Measurements from ENCODE around the gene EEF1A2.

The EEF1A2 gene

DNA sequence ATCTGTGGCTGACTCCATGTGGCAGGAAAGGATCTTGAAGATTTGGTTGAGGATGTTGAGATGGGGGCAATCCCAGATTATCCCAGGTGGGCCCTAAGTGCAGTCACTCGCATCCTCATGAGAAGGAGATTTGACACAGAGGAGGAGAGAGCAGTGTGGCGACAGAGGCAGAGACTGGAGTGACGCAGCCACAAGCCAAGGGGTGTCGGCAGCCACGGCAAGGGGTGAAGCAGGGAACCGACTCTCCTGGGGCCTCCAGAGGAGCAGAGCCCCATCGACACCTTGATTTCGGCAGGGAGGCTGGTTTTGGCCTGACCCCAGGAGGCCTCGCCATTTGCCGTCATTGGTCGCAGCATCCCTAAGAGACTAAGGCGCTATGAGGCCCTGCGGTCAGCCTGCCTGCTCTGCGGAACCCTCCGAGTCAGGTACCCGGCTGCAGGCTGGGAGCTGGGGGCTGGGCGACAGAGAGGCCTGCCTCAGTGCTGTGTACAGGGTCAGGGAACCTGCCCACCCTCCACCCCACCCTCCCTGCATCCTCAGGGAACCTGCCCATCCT lies 12.5 kb downstream of the EEF1A2 start:
- Histone ChIP-seq H3K79me2 (ENCODE audit: insufficient read depth, low read length) (no peaks in the 10 kb centered on the region), H3K4me2 (ENCODE audit: insufficient read depth, low read length) (no peak overlapping the region), H3K36me3 (ENCODE audit: insufficient read depth, low read length) (no peaks in the 10 kb centered on the region), H3K27ac (ENCODE audit: low read length) (no peak overlapping the region), H3K4me1 (ENCODE audit: insufficient read depth, low read length) (no peaks in the 10 kb centered on the region), H3K9me3 (ENCODE audit: insufficient read depth, low read length, severe bottlenecking) (no peaks in the 10 kb centered on the region), H3K27me3 (ENCODE audit: insufficient read depth, low read length, poor library complexity) (no peaks in the 10 kb centered on the region), H3K9ac (ENCODE audit: low read depth, low read length) (no peak overlapping the region), H4K20me1 (ENCODE audit: insufficient read depth, low read length) (peaks cover 5% of the 10 kb centered on the region), H3K4me3 (ENCODE audit: low read depth in 1 of 2, low read length in 2 of 2) (no peak overlapping the region), H2AFZ (ENCODE audit: low read depth, low read length) (no peak overlapping the region)
- TF ChIP-seq, protein P1, sequence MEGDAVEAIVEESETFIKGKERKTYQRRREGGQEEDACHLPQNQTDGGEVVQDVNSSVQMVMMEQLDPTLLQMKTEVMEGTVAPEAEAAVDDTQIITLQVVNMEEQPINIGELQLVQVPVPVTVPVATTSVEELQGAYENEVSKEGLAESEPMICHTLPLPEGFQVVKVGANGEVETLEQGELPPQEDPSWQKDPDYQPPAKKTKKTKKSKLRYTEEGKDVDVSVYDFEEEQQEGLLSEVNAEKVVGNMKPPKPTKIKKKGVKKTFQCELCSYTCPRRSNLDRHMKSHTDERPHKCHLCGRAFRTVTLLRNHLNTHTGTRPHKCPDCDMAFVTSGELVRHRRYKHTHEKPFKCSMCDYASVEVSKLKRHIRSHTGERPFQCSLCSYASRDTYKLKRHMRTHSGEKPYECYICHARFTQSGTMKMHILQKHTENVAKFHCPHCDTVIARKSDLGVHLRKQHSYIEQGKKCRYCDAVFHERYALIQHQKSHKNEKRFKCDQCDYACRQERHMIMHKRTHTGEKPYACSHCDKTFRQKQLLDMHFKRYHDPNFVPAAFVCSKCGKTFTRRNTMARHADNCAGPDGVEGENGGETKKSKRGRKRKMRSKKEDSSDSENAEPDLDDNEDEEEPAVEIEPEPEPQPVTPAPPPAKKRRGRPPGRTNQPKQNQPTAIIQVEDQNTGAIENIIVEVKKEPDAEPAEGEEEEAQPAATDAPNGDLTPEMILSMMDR (IDR thresholded peaks at IDR 0.05; ENCODE audit: borderline replicate concordance, extremely low read depth, low read length, poor library complexity, severe bottlenecking): no peak
- TF ChIP-seq EZH2 (IDR thresholded peaks at IDR 0.05; ENCODE audit: borderline replicate concordance, low read depth, low read length, severe bottlenecking): no peak
- ATAC-seq (ENCODE audit: insufficient read depth, low read depth) (no peak), DNase-seq (no peak)

DNA sequence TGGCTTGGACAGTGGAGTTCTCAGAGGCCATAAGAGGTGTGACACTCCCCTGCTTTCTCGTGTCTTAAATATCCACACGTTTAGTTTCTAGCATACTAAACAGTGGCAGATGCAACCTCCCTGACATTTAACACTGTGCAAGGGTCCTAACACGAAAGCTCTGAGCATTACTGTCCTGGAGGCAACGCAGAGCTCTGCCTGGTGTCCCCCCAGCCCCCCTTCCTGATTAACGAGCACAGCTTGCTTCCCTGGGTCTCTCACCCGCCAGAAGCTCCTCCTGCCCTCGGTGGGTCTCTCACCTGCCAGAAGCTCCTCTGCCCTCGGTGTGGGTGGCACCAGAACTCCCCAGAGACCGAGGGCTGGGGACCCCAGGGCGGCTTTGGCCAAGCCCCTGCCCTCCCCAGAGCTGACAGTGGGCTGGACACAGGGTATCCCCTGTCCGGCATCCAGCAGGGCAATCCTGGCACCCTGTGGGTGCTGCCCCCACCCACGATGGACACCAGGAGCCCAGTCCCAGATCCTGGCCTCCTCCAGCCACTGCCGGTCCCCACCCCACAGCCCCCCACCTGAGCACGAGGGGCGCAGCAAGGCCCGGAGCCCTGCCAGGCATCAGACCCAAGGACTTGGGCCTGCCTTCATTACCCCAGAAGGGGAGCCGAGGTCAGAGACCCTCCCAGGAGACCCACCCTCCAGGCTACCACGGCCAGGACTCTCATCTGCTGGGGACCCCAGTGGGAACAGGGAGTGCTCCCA lies 14.1 kb downstream of the EEF1A2 start:
- H3K4me2 ChIP-seq (ENCODE audit: insufficient read depth, low read length): no peak overlapping the region

DNA sequence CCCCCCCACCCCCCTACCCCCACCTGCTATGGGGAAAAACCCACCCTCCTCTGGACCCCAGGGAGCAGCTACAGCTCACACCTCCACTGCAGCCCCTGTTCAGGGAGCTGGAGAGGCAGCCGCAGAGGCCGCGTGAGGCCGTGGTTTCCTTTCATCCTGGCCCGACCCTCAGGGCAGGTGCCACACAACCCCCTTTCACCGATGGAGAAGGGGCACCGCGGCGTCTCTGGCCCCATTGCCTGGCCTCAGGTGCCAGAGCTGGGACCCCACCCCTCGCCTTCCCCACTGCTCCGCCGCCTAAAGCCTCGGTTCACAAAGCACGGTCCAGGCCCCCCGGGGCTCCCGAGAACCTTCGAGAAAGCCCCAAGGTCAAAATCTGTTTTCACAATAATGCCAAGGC lies 14.6 kb downstream of the EEF1A2 start:
- Histone ChIP-seq H4K20me1 (ENCODE audit: insufficient read depth, low read length) (peaks cover 5% of the 10 kb centered on the region; the same call in 1 of the 2 replicates), H2AFZ (ENCODE audit: low read depth, low read length) (no peak overlapping the region), H3K9ac (ENCODE audit: low read depth, low read length) (no peak overlapping the region), H3K27ac (ENCODE audit: low read length) (no peak overlapping the region), H3K4me2 (ENCODE audit: insufficient read depth, low read length) (no peak overlapping the region), H3K4me1 (ENCODE audit: insufficient read depth, low read length) (no peaks in the 10 kb centered on the region), H3K36me3 (ENCODE audit: insufficient read depth, low read length) (no peaks in the 10 kb centered on the region), H3K27me3 (ENCODE audit: insufficient read depth, low read length, poor library complexity) (no peaks in the 10 kb centered on the region), H3K79me2 (ENCODE audit: insufficient read depth, low read length) (no peaks in the 10 kb centered on the region), H3K9me3 (ENCODE audit: insufficient read depth, low read length, severe bottlenecking) (no peaks in the 10 kb centered on the region), H3K4me3 (ENCODE audit: low read depth in 1 of 2, low read length in 2 of 2) (no peak overlapping the region)
- TF ChIP-seq EZH2 (IDR thresholded peaks at IDR 0.05; ENCODE audit: borderline replicate concordance, low read depth, low read length, severe bottlenecking): no peak
- TF ChIP-seq, protein P1 (IDR thresholded peaks at IDR 0.05; ENCODE audit: borderline replicate concordance, extremely low read depth, low read length, poor library complexity, severe bottlenecking): no peak
- ATAC-seq (ENCODE audit: insufficient read depth, low read depth): 0 out of 3 replicates have a peak, but pooled peaks have one; percentile 22
- no peak for DNase-seq

More for the DNA sequence above, 14.1 kb downstream of the EEF1A2 start:
- Histone ChIP-seq H3K36me3 (ENCODE audit: insufficient read depth, low read length) (no peaks in the 10 kb centered on the region), H2AFZ (ENCODE audit: low read depth, low read length) (no peak overlapping the region), H4K20me1 (ENCODE audit: insufficient read depth, low read length) (peaks cover 5% of the 10 kb centered on the region; the same call in 1 of the 2 replicates), H3K79me2 (ENCODE audit: insufficient read depth, low read length) (no peaks in the 10 kb centered on the region), H3K9me3 (ENCODE audit: insufficient read depth, low read length, severe bottlenecking) (no peaks in the 10 kb centered on the region), H3K9ac (ENCODE audit: low read depth, low read length) (no peak overlapping the region), H3K4me3 (ENCODE audit: low read depth in 1 of 2, low read length in 2 of 2) (no peak overlapping the region), H3K4me1 (ENCODE audit: insufficient read depth, low read length) (no peaks in the 10 kb centered on the region), H3K27me3 (ENCODE audit: insufficient read depth, low read length, poor library complexity) (no peaks in the 10 kb centered on the region), H3K27ac (ENCODE audit: low read length) (no peak overlapping the region)
- ATAC-seq (ENCODE audit: insufficient read depth, low read depth): no peak
- TF ChIP-seq, protein P1 (IDR thresholded peaks at IDR 0.05; ENCODE audit: borderline replicate concordance, extremely low read depth, low read length, poor library complexity, severe bottlenecking): no peak
- TF ChIP-seq EZH2 (IDR thresholded peaks at IDR 0.05; ENCODE audit: borderline replicate concordance, low read depth, low read length, severe bottlenecking): no peak
- no peak for DNase-seq

Data from DND-41 (cell line).